Airway epithelial cell (primary cell): ENCODE measurements around the gene MOXD1. TPM values are rescaled to one million over a fixed set of nuclear protein-coding genes. Genes with fewer than 3 reads are reported as not detected.

Experiments
- total RNA-seq: library from RNA; depleted of rRNA; stranded (reverse); fragments of >200 nt; gene quantifications from 2 replicates; pipeline ENCODE4 v1.2.3, GENCODE V29; 2015

The MOXD1 gene
- total RNA-seq: 0.88 and 1.6 TPM in 2 replicates

DNA sequence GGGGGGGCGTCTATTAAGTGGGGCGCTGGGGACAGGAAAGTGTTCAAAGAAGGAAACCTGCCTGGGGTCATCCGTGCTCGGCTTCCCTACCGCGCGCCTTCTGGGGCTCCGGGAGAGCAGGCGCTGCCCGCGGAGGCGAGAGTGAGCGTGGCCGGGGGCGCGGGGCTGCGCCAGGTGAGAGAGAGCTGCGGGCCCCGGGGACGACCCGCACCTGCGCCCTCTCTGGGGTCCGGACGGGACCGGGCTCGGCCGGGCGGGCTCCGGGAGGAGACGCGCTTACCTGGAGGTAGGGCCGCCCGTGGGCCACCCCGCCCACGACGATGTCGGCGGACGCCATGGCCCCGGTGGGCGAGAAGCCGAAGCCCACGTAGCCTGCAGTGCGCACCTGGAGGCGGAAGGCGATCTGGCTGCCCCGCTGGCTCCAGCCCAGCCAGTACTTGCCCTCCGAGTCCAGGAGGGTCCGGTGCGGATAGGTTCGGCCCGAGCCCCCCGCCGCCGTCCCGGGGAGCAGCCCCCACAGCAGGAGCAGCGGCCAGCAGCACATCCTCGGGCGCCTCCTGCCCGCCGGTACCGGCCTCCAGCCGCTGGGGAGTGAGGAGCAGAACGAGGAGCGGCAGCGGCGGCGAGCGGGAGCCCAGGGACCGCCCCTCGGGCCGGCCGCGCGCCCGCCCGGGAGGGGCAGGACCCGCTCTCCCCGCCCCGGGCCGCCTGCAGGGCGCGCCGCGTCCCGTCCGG is at the start of gene MOXD1:
TSS of gene MOXD1 (minus strand) at position 593 of the 735 bp plus-strand sequence. CDS start at position 544, 49 bp downstream.

Other genes starting within 250 kb of the MOXD1 start
- 22.6 and 23.6 TPM in 2 replicates for gene STX7, start 111.6 kb upstream of the MOXD1 start, total RNA-seq
- gene TAAR9, start 136.8 kb upstream of the MOXD1 start, total RNA-seq: not detected in 2 replicates
- gene TAAR8, start 151.2 kb upstream of the MOXD1 start, total RNA-seq: not detected in 2 replicates
- gene TAAR6, start 168.8 kb upstream of the MOXD1 start, total RNA-seq: not detected in 2 replicates
- not detected in 2 replicates for gene TAAR5, start 188.3 kb upstream of the MOXD1 start, total RNA-seq
- gene TAAR2, start 222.8 kb upstream of the MOXD1 start, total RNA-seq: not detected in 2 replicates